ENCODE results near the gene TSPYL1.

TSPYL1 gene

DNA sequence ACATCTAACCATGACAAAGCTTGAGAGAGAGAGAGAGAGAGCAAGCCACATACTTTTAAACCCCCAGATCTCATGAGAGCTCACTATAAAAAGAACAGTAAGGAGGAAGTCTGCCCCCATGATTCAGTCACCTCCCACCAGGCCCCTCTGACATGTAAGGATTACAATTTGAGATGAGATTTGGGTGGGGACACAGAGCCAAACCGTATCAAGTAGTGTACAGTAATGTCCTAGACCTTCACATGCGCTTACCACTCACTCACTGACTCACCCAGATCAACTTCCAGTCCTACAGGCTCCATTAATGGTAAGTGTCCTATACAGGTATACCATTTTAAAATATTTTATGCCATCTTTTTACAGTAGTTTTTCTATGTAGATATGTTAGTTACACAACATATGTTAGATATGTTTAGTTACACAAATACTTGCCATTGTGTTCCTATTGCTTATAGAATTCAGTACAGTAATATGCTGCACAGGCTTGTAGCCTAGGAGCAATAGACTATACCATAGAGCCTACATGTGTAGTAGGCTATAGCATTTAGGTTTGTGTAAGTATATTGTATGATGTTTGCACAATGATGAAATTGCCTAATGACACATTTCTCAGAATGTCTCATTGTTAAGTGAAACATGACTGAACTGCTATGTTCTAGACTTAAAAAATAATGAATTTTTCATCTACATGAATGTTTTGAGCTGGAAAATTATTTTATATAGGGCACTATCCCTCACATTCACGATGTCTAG, 11.7 kb downstream of the TSPYL1 start:
- no peak for TF ChIP-seq CTCF (IDR thresholded peaks at IDR 0.05)

DNA sequence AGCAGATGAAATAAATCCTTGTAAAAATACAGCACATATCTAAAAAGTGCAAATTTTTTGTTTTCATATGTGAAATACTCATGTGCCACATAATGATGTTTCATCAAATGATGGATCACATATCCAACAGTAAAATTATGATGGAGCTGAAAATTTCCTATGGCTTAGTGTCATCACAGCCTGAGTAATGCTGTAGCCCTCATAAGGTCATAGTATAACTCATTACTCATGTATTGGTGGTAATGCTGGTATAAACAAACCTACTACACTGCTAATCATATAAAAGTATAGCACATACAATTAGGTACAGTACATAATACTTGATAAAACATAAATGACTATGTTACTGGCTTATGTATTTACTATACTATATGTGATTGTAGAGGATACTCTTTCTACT, 12.9 kb downstream of the TSPYL1 start:
- no peak for TF ChIP-seq CTCF (IDR thresholded peaks at IDR 0.05)

DNA sequence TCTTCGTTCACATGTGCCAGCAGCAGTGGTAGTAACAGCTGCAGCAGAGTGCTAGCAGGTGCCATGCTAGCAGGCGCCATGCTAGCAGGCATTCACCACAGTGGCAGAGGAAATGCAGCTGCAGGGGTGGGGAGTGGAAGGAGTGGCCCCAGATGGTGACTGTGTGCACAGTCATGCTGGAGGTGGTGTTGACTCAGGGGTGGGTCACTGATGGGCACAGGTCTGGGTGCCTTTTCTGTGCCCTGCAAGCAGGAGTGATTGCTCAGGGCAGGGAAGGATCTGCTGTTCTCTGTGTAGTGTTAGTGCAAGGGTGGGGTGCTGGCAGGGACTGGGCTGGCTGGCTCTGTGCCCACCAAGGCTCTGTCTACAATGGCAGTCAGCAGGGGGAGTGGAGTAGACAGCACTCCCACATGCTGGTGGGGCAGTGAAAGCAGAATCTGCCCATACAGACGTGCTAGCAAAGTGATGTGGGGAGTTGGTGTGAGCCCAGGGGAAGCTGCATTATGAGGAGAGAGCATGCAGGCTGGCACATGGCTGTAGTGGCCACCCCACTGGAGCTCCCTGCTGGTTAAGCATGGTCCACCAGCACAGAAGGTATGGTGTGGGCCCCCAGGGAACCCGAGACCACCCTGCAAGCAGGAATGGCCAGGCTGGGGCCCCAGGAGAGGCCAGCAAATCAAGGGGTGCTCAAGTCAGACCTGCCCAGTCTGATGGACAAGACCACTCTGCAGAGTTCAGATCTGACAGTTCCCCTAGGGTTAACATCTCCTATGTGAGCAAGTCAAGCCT, 14.5 kb downstream of the TSPYL1 start:
- TF ChIP-seq CTCF (IDR thresholded peaks at IDR 0.05) = no peak

- TF ChIP-seq CTCF (IDR thresholded peaks at IDR 0.05) = no peak
These were observed 16.4 kb downstream of the TSPYL1 start for GRCh38 chr6:116263353-116263752.

DNA sequence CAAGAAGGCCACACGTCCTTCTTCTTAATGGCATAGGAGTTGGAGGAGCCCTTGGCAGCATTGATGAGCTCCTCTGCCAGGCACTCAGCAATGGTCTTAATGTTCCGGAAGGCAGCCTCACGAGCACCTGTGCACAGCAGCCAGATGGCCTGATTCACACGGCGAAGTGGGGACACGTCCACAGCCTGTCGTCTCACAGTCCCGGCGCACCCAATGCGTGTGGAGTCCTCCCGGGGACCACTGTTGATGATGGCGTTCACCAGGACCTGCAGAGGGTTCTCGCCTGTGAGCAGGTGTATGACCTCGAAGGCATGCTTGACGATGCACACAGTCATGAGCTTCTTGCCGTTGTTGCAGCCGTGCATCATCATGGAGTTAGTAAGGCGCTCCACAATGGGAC, 21.2 kb downstream of the TSPYL1 start:
- no peak for TF ChIP-seq CTCF (IDR thresholded peaks at IDR 0.05)

DNA sequence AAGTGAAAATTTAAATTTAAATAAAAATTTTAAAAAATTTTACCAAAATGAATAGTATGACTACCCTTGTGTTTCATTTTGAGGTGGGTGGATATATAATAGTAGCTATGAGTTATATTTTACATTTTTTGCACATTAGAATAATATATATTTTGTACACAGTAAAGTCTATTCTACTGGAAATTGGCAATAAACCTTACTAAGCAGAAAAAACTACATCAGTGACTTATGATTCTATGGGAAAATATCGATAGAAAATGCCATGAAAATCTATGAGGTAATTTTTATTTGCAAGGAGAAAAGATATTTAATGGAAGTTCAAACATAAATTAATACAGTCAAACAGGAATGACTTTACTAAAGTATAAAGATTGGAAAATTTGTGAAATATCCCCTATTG, 23.0 kb downstream of the TSPYL1 start:
- no peak for TF ChIP-seq CTCF (IDR thresholded peaks at IDR 0.05)

- TF ChIP-seq CTCF (IDR thresholded peaks at IDR 0.05) = no peak
These were observed 24.4 kb downstream of the TSPYL1 start for GRCh38 chr6:116255246-116255800.

Data from LNCAP (cell line).